Measurements from ENCODE around the gene ZFPM1. TPM values are rescaled to one million over a fixed set of nuclear protein-coding genes. Genes with fewer than 3 reads are reported as not detected.
"Not testable (repeated sequence)": the region's sequence is repeated elsewhere in the genome, so short reads cannot be mapped to it uniquely, and the experiment has no call there.

The ZFPM1 gene
- total and polyA plus RNA-seq, 2 experiments from 2014 or later, result 0.53 to 2.2 TPM

GRCh38 chr16:88485366-88485741 lies 32.3 kb downstream of the ZFPM1 start:
- not testable (repeated sequence) for H3K79me2 ChIP-seq (replicated peaks; ENCODE audit: insufficient read depth); H3K27ac ChIP-seq (ENCODE audit: low read depth); H3K27me3 Mint-ChIP-seq (ENCODE audit: insufficient read depth, low read depth, poor library complexity); H3K9me2 ChIP-seq (ENCODE audit: insufficient read depth); H3K27me3 ChIP-seq (ENCODE audit: insufficient read depth); H3K4me1 ChIP-seq (ENCODE audit: insufficient read depth); H2AFZ ChIP-seq; H3K4me2 ChIP-seq; H3K36me3 Mint-ChIP-seq (ENCODE audit: low read depth); H3K4me3 Mint-ChIP-seq; H3K36me3 ChIP-seq (ENCODE audit: insufficient read depth); H3K4me3 ChIP-seq; DNase-seq (ENCODE audit: low spot score); H3K27ac Mint-ChIP-seq; H3K9me3 Mint-ChIP-seq; H3K4me1 Mint-ChIP-seq; H3F3A ChIP-seq (replicated peaks; ENCODE audit: low read depth); ATAC-seq; H4K20me1 ChIP-seq (replicated peaks; ENCODE audit: insufficient read depth)

- Mint-ChIP-seq H3K36me3 (ENCODE audit: low read depth) (no peaks in the 10 kb centered on the region), H3K27ac (no peak overlapping the region), H3K27me3 (ENCODE audit: insufficient read depth, low read depth, poor library complexity) (peaks cover 3% of the 10 kb centered on the region), H3K4me3 (no peak overlapping the region), H3K9me3 (no peaks in the 10 kb centered on the region), H3K4me1 (no peaks in the 10 kb centered on the region; the same call in none of the 3 replicates)
- Histone ChIP-seq H3F3A (replicated peaks; ENCODE audit: low read depth) (no peaks in the 10 kb centered on the region), H3K4me2 (no peak overlapping the region), H3K4me1 (ENCODE audit: insufficient read depth) (no peaks in the 10 kb centered on the region), H3K36me3 (ENCODE audit: insufficient read depth) (no peaks in the 10 kb centered on the region), H3K79me2 (replicated peaks; ENCODE audit: insufficient read depth) (no peaks in the 10 kb centered on the region), H4K20me1 (replicated peaks; ENCODE audit: insufficient read depth) (no peaks in the 10 kb centered on the region), H2AFZ (no peak overlapping the region), H3K9me2 (ENCODE audit: insufficient read depth) (no peaks in the 10 kb centered on the region), H3K4me3 (no peak overlapping the region), H3K27ac (ENCODE audit: low read depth) (no peak overlapping the region), H3K27me3 (ENCODE audit: insufficient read depth) (no peaks in the 10 kb centered on the region)
- ATAC-seq (no peak), DNase-seq (ENCODE audit: low spot score) (no peak)
- TF ChIP-seq ZNF114 (CRISPR knock-in tag; IDR thresholded peaks at IDR 0.05), result no peak
- TF ChIP-seq POLR2AphosphoS5 (IDR thresholded peaks at IDR 0.05; ENCODE audit: low read depth), result no peak
- TF ChIP-seq STAT1 (IDR thresholded peaks at IDR 0.05; ENCODE audit: unreplicated experiment), result no peak
- TF ChIP-seq EZH2phosphoT487 (IDR thresholded peaks at IDR 0.05; ENCODE audit: unreplicated experiment), result no peak
- TF ChIP-seq JUNB (IDR thresholded peaks at IDR 0.05; ENCODE audit: unreplicated experiment), result no peak
- TF ChIP-seq CTCF (conservative IDR thresholded peaks at IDR 0.05; ENCODE audit: low read depth in 2 of 2), result no peak
- no peak for TF ChIP-seq REST (IDR thresholded peaks at IDR 0.05; ENCODE audit: unreplicated experiment)
- TF ChIP-seq ZNF331 (CRISPR knock-in tag; IDR thresholded peaks at IDR 0.05; ENCODE audit: low read depth), result no peak
- no peak for TF ChIP-seq CREB1 (CRISPR knock-in tag; IDR thresholded peaks at IDR 0.05; ENCODE audit: low read depth)
- no peak for TF ChIP-seq ZNF462 (CRISPR knock-in tag; IDR thresholded peaks at IDR 0.05)
Measured at GRCh38 chr16:88486398-88487123, 33.5 kb downstream of the ZFPM1 start.

All from GM23338 (cell line).